Hepatocyte (in vitro differentiated cells): ENCODE measurements around the gene WDFY1.

Source experiments
- EZH2 ChIP-seq: fragments of 200-600 bp; sonication (generic); IDR thresholded peaks from 2 replicates; pipeline ENCODE4 v1.6.1; 2016; ENCODE audit warnings: antibody characterized with exemption, mild to moderate bottlenecking, borderline replicate concordance
- TF ChIP-seq, protein P1 (sequence below): fragments of 200-600 bp; sonication (generic); IDR thresholded peaks from 2 replicates; pipeline ENCODE4 v1.5.1; 2016; ENCODE audit warnings: antibody characterized with exemption, mild to moderate bottlenecking; ENCODE audit not compliant: poor library complexity

DNA sequence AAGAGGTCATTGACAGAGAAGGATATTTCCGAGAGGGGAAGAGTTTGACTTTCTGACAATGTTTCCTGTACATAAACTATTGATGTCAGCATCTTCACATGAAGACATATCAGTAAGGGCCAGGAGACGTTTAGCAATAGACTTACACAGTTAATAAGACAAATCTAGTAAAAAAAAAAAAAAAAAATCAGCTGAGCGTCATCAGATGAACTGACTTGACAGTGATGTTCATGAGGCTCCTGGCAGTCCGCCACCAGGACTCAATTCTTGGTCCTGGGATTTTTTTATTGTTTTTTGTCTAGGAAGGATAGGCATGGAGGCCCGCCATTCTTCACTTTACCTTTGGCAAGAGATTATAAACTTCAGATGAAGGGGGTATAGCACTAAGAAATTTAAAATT is 26.6 kb upstream of the WDFY1 start:
- TF ChIP-seq, protein P1, sequence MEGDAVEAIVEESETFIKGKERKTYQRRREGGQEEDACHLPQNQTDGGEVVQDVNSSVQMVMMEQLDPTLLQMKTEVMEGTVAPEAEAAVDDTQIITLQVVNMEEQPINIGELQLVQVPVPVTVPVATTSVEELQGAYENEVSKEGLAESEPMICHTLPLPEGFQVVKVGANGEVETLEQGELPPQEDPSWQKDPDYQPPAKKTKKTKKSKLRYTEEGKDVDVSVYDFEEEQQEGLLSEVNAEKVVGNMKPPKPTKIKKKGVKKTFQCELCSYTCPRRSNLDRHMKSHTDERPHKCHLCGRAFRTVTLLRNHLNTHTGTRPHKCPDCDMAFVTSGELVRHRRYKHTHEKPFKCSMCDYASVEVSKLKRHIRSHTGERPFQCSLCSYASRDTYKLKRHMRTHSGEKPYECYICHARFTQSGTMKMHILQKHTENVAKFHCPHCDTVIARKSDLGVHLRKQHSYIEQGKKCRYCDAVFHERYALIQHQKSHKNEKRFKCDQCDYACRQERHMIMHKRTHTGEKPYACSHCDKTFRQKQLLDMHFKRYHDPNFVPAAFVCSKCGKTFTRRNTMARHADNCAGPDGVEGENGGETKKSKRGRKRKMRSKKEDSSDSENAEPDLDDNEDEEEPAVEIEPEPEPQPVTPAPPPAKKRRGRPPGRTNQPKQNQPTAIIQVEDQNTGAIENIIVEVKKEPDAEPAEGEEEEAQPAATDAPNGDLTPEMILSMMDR, result no peak
- TF ChIP-seq EZH2, result no peak
